ENCODE results near the gene ZNF274. TPM values are rescaled to one million over a fixed set of nuclear protein-coding genes. Genes with fewer than 3 reads are reported as not detected.

ZNF274 gene
- total and polyA plus RNA-seq, 4 experiments from 2014 or later, result 26.8 to 77.1 (median 55.9) TPM

GRCh38 chr19:58209577-58209976, 26.7 kb downstream of the ZNF274 start:
- Histone ChIP-seq H3K27me3 (ENCODE audit: insufficient read depth, low read length) (no peaks in the 10 kb centered on the region), H3K36me3 (ENCODE audit: insufficient read depth, low read length) (peaks cover 80% of the 10 kb centered on the region), H3K9me3 (ENCODE audit: control insufficient read depth in 1 of 2, low read length in 2 of 2) (peaks cover 43 to 95% of the 10 kb centered on the region in 2 donors), H3K4me1 (ENCODE audit: insufficient read depth, low read length) (no peaks in the 10 kb centered on the region), H3K27ac (ENCODE audit: low read depth, low read length) (no peak overlapping the region), H3K4me3 (ENCODE audit: low read length in 2 of 2) (no peak overlapping the region)
- ChIA-PET POLR2A (ENCODE audit: partially characterized antibody) (no interaction called here), CTCF (ENCODE audit: partially characterized antibody) (no interaction called here)
- peaks cover 0 to 5% (median under 1%) of the 10 kb centered on the region in 4 donors for H3K4me1 Mint-ChIP-seq
- H3K4me3 Mint-ChIP-seq, result no peak overlapping the region
- DNase-seq, result no peak
- H3K27me3 Mint-ChIP-seq, result no peaks in the 10 kb centered on the region
- H3K36me3 Mint-ChIP-seq, result peaks cover 88 to 93% of the 10 kb centered on the region in 2 donors
- intact Hi-C loops (cut with micrococcal nuclease), result no loop called here
- no peak overlapping the region for H3K27ac Mint-ChIP-seq
- peaks cover 2 to 100% (median 96%) of the 10 kb centered on the region in 8 donors for H3K9me3 Mint-ChIP-seq

GRCh38 chr19:58212336-58213074, 29.6 kb downstream of the ZNF274 start:
- H3K4me1 Mint-ChIP-seq, result peaks cover 0 to 1% (median 0%) of the 10 kb centered on the region in 4 donors
- Histone ChIP-seq H3K9me3 (ENCODE audit: control insufficient read depth in 1 of 2, low read length in 2 of 2) (peaks cover 23 to 85% of the 10 kb centered on the region in 2 donors), H3K27ac (ENCODE audit: low read depth, low read length) (no peak overlapping the region), H3K4me1 (ENCODE audit: insufficient read depth, low read length) (no peaks in the 10 kb centered on the region), H3K4me3 (ENCODE audit: low read length in 2 of 2) (no peak overlapping the region), H3K36me3 (ENCODE audit: insufficient read depth, low read length) (peaks cover 54% of the 10 kb centered on the region), H3K27me3 (ENCODE audit: insufficient read depth, low read length) (no peaks in the 10 kb centered on the region)
- intact Hi-C loops (cut with micrococcal nuclease), result no loop called here
- POLR2A ChIA-PET (ENCODE audit: partially characterized antibody), result interaction anchor here (1.1 to 1.4 kb wide), 2 partner anchors 16 to 29 kb away, joined by 5 to 6 read pairs; partner anchors contain the start of genes ZNF274 and ZNF544
- peaks cover 60 to 64% of the 10 kb centered on the region in 2 donors for H3K36me3 Mint-ChIP-seq
- H3K27me3 Mint-ChIP-seq, result no peaks in the 10 kb centered on the region
- H3K27ac Mint-ChIP-seq, result no peak overlapping the region
- no peak for DNase-seq
- peaks cover 0 to 97% (median 89%) of the 10 kb centered on the region in 8 donors for H3K9me3 Mint-ChIP-seq
- H3K4me3 Mint-ChIP-seq, result no peak overlapping the region
- CTCF ChIA-PET (ENCODE audit: partially characterized antibody), result interaction anchor here (0.5 to 1.3 kb wide), 2 partner anchors 94 to 276 kb away, joined by 3 read pairs; no protein-coding TSS in a partner anchor

- H3K9me3 Mint-ChIP-seq, result peaks cover 0 to 97% (median 89%) of the 10 kb centered on the region in 8 donors
- peaks cover 49% of the 10 kb centered on the region for H3K36me3 ChIP-seq (ENCODE audit: insufficient read depth, low read length)
These were observed 30.2 kb downstream of the ZNF274 start for GRCh38 chr19:58213075-58213369.

GRCh38 chr19:58217069-58217481, 34.2 kb downstream of the ZNF274 start:
- H3K4me1 Mint-ChIP-seq, result no peaks in the 10 kb centered on the region
- Histone ChIP-seq H3K4me1 (ENCODE audit: insufficient read depth, low read length) (no peaks in the 10 kb centered on the region), H3K27me3 (ENCODE audit: insufficient read depth, low read length) (no peaks in the 10 kb centered on the region), H3K36me3 (ENCODE audit: insufficient read depth, low read length) (peaks cover 10% of the 10 kb centered on the region), H3K4me3 (ENCODE audit: low read length in 2 of 2) (no peak overlapping the region), H3K27ac (ENCODE audit: low read depth, low read length) (no peak overlapping the region), H3K9me3 (ENCODE audit: control insufficient read depth in 1 of 2, low read length in 2 of 2) (peaks cover 16 to 49% of the 10 kb centered on the region in 2 donors)
- H3K4me3 Mint-ChIP-seq, result no peak overlapping the region
- CTCF ChIA-PET (ENCODE audit: partially characterized antibody), result no interaction called here
- H3K27ac Mint-ChIP-seq, result no peak overlapping the region
- no peak for DNase-seq
- POLR2A ChIA-PET (ENCODE audit: partially characterized antibody), result no interaction called here
- intact Hi-C loops (cut with micrococcal nuclease), result no loop called here
- H3K9me3 Mint-ChIP-seq, result peaks cover 0 to 70% (median 59%) of the 10 kb centered on the region in 8 donors
- H3K27me3 Mint-ChIP-seq, result no peaks in the 10 kb centered on the region
- H3K36me3 Mint-ChIP-seq, result peaks cover 15 to 18% of the 10 kb centered on the region in 2 donors

More at GRCh38 chr19:58213075-58213369, 30.2 kb downstream of the ZNF274 start:
- Histone ChIP-seq H3K4me3 (ENCODE audit: low read length in 2 of 2) (no peak overlapping the region), H3K27ac (ENCODE audit: low read depth, low read length) (no peak overlapping the region), H3K27me3 (ENCODE audit: insufficient read depth, low read length) (no peaks in the 10 kb centered on the region), H3K4me1 (ENCODE audit: insufficient read depth, low read length) (no peaks in the 10 kb centered on the region), H3K9me3 (ENCODE audit: control insufficient read depth in 1 of 2, low read length in 2 of 2) (peaks cover 23 to 84% of the 10 kb centered on the region in 2 donors)
- ChIA-PET POLR2A (ENCODE audit: partially characterized antibody) (interaction anchor here (1.1 kb wide), 1 partner anchor 15 kb away, joined by 5 read pairs; the partner anchor contains the start of gene ZNF544), CTCF (ENCODE audit: partially characterized antibody) (interaction anchor here (0.5 to 1.3 kb wide), 2 partner anchors 93 to 275 kb away, joined by 3 read pairs; no protein-coding TSS in a partner anchor)
- no peak overlapping the region for H3K4me3 Mint-ChIP-seq
- DNase-seq, result no peak
- H3K4me1 Mint-ChIP-seq, result peaks cover 0 to 1% (median 0%) of the 10 kb centered on the region in 4 donors
- no peaks in the 10 kb centered on the region for H3K27me3 Mint-ChIP-seq
- no peak overlapping the region for H3K27ac Mint-ChIP-seq
- peaks cover 55 to 58% of the 10 kb centered on the region in 2 donors for H3K36me3 Mint-ChIP-seq
- intact Hi-C loops (cut with micrococcal nuclease), result no loop called here

- Mint-ChIP-seq H3K9me3 (peaks cover 0 to 69% (median 57%) of the 10 kb centered on the region in 8 donors), H3K27me3 (no peaks in the 10 kb centered on the region), H3K27ac (no peak overlapping the region), H3K4me3 (no peak overlapping the region), H3K36me3 (peaks cover 8 to 14% of the 10 kb centered on the region in 2 donors), H3K4me1 (no peaks in the 10 kb centered on the region)
- Histone ChIP-seq H3K36me3 (ENCODE audit: insufficient read depth, low read length) (peaks cover 3% of the 10 kb centered on the region), H3K27me3 (ENCODE audit: insufficient read depth, low read length) (no peaks in the 10 kb centered on the region), H3K27ac (ENCODE audit: low read depth, low read length) (no peak overlapping the region), H3K4me3 (ENCODE audit: low read length in 2 of 2) (no peak overlapping the region), H3K4me1 (ENCODE audit: insufficient read depth, low read length) (no peaks in the 10 kb centered on the region), H3K9me3 (ENCODE audit: control insufficient read depth in 1 of 2, low read length in 2 of 2) (peaks cover 9 to 41% of the 10 kb centered on the region in 2 donors)
- no peak for DNase-seq
- ChIA-PET POLR2A (ENCODE audit: partially characterized antibody) (no interaction called here), CTCF (ENCODE audit: partially characterized antibody) (interaction anchor here (1.0 kb wide), 1 partner anchor 364 kb away, joined by 3 read pairs; no protein-coding TSS in a partner anchor)
- intact Hi-C loops (cut with micrococcal nuclease), result loop anchor here (2.0 kb wide), 1 partner anchor 93 kb away; no protein-coding TSS in a partner anchor
These were observed 34.9 kb downstream of the ZNF274 start for GRCh38 chr19:58217607-58218391.

GRCh38 chr19:58218899-58219298, 36.0 kb downstream of the ZNF274 start:
- H3K9me3 Mint-ChIP-seq, result peaks cover 0 to 68% (median 49%) of the 10 kb centered on the region in 8 donors
- no peaks in the 10 kb centered on the region for H3K27me3 Mint-ChIP-seq
- ChIA-PET CTCF (ENCODE audit: partially characterized antibody) (no interaction called here), POLR2A (ENCODE audit: partially characterized antibody) (no interaction called here)
- Histone ChIP-seq H3K9me3 (ENCODE audit: control insufficient read depth in 1 of 2, low read length in 2 of 2) (peaks cover under 1 to 30% of the 10 kb centered on the region in 2 donors), H3K36me3 (ENCODE audit: insufficient read depth, low read length) (no peaks in the 10 kb centered on the region), H3K4me1 (ENCODE audit: insufficient read depth, low read length) (no peaks in the 10 kb centered on the region), H3K27ac (ENCODE audit: low read depth, low read length) (no peak overlapping the region), H3K4me3 (ENCODE audit: low read length in 2 of 2) (no peak overlapping the region), H3K27me3 (ENCODE audit: insufficient read depth, low read length) (no peaks in the 10 kb centered on the region)
- intact Hi-C loops (cut with micrococcal nuclease), result loop anchor here (2.0 kb wide), 1 partner anchor 92 kb away; no protein-coding TSS in a partner anchor
- DNase-seq, result peak in 3 of 5 donors; percentile 36 to 43 (median 40)
- peaks cover 2 to 5% of the 10 kb centered on the region in 2 donors for H3K36me3 Mint-ChIP-seq
- H3K4me1 Mint-ChIP-seq, result no peaks in the 10 kb centered on the region
- H3K27ac Mint-ChIP-seq, result no peak overlapping the region
- no peak overlapping the region for H3K4me3 Mint-ChIP-seq
